Measurements from ENCODE around the gene IFNG-AS1. TPM values are rescaled to one million over a fixed set of nuclear protein-coding genes. Genes with fewer than 3 reads are reported as not detected.

IFNG-AS1 gene
- polyA plus RNA-seq, 2 of the 4 experiments (the other 2 are of a cell fraction), result not detected

DNA sequence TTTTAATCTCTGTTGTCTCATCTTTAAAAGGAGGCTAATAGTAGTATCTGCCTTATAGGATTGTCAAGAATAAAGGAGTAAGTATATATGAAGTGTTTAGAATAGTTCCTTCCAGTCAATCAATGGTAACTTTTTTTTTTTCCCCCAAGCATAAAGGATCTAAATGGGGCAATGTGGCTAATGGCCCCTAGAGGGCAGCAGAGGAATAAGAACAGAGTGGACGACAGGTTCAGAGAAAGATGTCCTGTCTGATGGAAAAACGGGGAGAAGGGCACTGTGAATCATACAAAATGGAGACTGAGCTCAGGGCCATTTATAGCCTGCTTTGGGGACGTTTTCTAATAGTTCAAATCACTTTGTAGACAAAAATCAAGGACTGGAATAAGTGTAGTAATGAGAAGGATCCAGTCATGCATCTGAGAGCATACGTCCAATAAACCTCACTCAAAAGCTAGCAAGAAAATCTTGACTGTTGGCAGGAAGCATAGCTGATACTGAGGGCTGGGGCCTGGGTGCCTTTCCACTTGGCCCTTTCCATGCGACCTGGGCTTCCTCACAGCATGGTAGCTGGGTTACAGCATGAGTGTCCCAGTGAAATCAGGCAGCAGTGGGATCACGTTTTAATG, 51.3 kb downstream of the IFNG-AS1 start:
- H3K27ac ChIP-seq, result no peak overlapping the region
- no peaks in the 10 kb centered on the region for H3K9me3 ChIP-seq
- POLR2A ChIA-PET, result no interaction called here
- 0 out of 3 replicates have a peak overlapping the region, but pooled peaks have one; percentile 13 for H3K4me2 ChIP-seq
- peak; percentile 75 to 86 for TF ChIP-seq RAD21 (conservative IDR thresholded peaks at IDR 0.05 in 1 of 2, IDR thresholded peaks at IDR 0.05 in 1 of 2)
- TF ChIP-seq CBX2 (IDR thresholded peaks at IDR 0.05; ENCODE audit: borderline replicate concordance, low read depth), result no peak
- no peak for TF ChIP-seq HOXB5 (CRISPR knock-in tag; IDR thresholded peaks at IDR 0.05)
- no peak for TF ChIP-seq ESRRA (IDR thresholded peaks at IDR 0.05; ENCODE audit: borderline replicate concordance, low read length)
- TF ChIP-seq, protein P1, sequence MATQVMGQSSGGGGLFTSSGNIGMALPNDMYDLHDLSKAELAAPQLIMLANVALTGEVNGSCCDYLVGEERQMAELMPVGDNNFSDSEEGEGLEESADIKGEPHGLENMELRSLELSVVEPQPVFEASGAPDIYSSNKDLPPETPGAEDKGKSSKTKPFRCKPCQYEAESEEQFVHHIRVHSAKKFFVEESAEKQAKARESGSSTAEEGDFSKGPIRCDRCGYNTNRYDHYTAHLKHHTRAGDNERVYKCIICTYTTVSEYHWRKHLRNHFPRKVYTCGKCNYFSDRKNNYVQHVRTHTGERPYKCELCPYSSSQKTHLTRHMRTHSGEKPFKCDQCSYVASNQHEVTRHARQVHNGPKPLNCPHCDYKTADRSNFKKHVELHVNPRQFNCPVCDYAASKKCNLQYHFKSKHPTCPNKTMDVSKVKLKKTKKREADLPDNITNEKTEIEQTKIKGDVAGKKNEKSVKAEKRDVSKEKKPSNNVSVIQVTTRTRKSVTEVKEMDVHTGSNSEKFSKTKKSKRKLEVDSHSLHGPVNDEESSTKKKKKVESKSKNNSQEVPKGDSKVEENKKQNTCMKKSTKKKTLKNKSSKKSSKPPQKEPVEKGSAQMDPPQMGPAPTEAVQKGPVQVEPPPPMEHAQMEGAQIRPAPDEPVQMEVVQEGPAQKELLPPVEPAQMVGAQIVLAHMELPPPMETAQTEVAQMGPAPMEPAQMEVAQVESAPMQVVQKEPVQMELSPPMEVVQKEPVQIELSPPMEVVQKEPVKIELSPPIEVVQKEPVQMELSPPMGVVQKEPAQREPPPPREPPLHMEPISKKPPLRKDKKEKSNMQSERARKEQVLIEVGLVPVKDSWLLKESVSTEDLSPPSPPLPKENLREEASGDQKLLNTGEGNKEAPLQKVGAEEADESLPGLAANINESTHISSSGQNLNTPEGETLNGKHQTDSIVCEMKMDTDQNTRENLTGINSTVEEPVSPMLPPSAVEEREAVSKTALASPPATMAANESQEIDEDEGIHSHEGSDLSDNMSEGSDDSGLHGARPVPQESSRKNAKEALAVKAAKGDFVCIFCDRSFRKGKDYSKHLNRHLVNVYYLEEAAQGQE (IDR thresholded peaks at IDR 0.05), result no peak
- TF ChIP-seq BHLHE40 (IDR thresholded peaks at IDR 0.05; ENCODE audit: low read depth, low read length), result no peak
- peak; percentile 52; the same call in 2 of the 3 replicates for TF ChIP-seq SMC3 (IDR thresholded peaks at IDR 0.05)
- TF ChIP-seq, protein P2, sequence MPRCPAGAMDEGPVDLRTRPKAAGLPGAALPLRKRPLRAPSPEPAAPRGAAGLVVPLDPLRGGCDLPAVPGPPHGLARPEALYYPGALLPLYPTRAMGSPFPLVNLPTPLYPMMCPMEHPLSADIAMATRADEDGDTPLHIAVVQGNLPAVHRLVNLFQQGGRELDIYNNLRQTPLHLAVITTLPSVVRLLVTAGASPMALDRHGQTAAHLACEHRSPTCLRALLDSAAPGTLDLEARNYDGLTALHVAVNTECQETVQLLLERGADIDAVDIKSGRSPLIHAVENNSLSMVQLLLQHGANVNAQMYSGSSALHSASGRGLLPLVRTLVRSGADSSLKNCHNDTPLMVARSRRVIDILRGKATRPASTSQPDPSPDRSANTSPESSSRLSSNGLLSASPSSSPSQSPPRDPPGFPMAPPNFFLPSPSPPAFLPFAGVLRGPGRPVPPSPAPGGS (IDR thresholded peaks at IDR 0.05), result no peak
- TF ChIP-seq POLR2A (IDR thresholded peaks at IDR 0.05; ENCODE audit: low read length), result no peak
- TF ChIP-seq EHMT2 (IDR thresholded peaks at IDR 0.05; ENCODE audit: low read depth), result no peak
- TF ChIP-seq JUNB (IDR thresholded peaks at IDR 0.05), result no peak
- TF ChIP-seq CHD2 (IDR thresholded peaks at IDR 0.05; ENCODE audit: low read length, partially characterized antibody), result no peak
- TF ChIP-seq KDM1A (IDR thresholded peaks at IDR 0.05; ENCODE audit: low read depth), result no peak
- TF ChIP-seq CHD4 (IDR thresholded peaks at IDR 0.05; ENCODE audit: borderline replicate concordance), result no peak
- no peak for TF ChIP-seq ZFP36 (IDR thresholded peaks at IDR 0.05; ENCODE audit: borderline replicate concordance, partially characterized antibody)
- TF ChIP-seq, protein P3, sequence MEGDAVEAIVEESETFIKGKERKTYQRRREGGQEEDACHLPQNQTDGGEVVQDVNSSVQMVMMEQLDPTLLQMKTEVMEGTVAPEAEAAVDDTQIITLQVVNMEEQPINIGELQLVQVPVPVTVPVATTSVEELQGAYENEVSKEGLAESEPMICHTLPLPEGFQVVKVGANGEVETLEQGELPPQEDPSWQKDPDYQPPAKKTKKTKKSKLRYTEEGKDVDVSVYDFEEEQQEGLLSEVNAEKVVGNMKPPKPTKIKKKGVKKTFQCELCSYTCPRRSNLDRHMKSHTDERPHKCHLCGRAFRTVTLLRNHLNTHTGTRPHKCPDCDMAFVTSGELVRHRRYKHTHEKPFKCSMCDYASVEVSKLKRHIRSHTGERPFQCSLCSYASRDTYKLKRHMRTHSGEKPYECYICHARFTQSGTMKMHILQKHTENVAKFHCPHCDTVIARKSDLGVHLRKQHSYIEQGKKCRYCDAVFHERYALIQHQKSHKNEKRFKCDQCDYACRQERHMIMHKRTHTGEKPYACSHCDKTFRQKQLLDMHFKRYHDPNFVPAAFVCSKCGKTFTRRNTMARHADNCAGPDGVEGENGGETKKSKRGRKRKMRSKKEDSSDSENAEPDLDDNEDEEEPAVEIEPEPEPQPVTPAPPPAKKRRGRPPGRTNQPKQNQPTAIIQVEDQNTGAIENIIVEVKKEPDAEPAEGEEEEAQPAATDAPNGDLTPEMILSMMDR (IDR thresholded peaks at IDR 0.05), result peak; percentile 87
- no peak for TF ChIP-seq TP53 (CRISPR knock-in tag; IDR thresholded peaks at IDR 0.05)
- no peaks in the 10 kb centered on the region for H3K4me1 ChIP-seq
- WGBS (ENCODE audit: missing lambda C conversion rate), result 29% methylated on average over 6 of the region's 6 CpGs
- H3K4me3 ChIP-seq, result no peak overlapping the region
- CTCF ChIA-PET, result interaction anchor here (0.5 to 2.7 kb wide), 42 partner anchors 9 to 763 kb away, joined by 3 to 16 read pairs (median 4); no protein-coding TSS in a partner anchor
- FAIRE-seq (no peak), ATAC-seq (peak; percentile 93 to 95), DNase-seq (ENCODE audit: low read depth in 1 of 2, low spot score in 1 of 2) (peak; percentile 67 to 76)

DNA sequence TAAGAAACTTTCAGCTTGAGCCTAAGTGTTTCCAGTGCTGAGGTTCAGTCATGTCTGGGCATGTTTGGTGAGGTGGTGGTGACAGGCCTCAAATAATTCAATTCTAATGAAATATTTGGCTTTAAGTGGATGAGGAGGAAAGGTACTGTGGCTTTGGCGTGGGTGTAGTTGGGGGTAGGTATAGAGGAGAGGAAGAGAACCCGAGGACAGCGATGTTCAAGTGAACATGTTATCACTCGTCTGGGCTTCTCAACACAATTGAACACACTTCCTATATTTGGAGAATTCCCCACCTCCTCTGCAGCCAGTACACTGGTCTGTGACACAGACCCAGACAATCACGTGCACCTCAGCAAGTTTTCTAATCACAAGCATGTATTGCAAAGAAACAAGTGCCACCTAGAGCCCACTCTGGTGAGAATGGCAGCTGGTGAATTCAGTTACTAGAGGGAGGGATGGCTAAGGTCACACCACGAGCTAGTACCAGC, 53.0 kb downstream of the IFNG-AS1 start:
- no peak for FAIRE-seq
- ATAC-seq, result no peak
- ChIA-PET POLR2A (no interaction called here), CTCF (no interaction called here)
- Histone ChIP-seq H3K4me1 (no peaks in the 10 kb centered on the region), H3K4me2 (no peak overlapping the region), H3K9me3 (no peaks in the 10 kb centered on the region), H3K4me3 (no peak overlapping the region), H3K27ac (no peak overlapping the region)
- TF ChIP-seq ZNF302 (CRISPR knock-in tag; IDR thresholded peaks at IDR 0.05), result no peak
- no peak for TF ChIP-seq NR3C1 (IDR thresholded peaks at IDR 0.05)
- no peak for TF ChIP-seq CBX2 (IDR thresholded peaks at IDR 0.05; ENCODE audit: borderline replicate concordance, low read depth)
- no peak for TF ChIP-seq RFX5 (IDR thresholded peaks at IDR 0.05)
- TF ChIP-seq POLR2A (IDR thresholded peaks at IDR 0.05; ENCODE audit: low read length), result no peak
- DNase-seq (ENCODE audit: low read depth in 1 of 2, low spot score in 1 of 2), result no peak
- WGBS (ENCODE audit: missing lambda C conversion rate), result 58% methylated on average over 6 of the region's 6 CpGs
